ENCODE measurements around the gene TCF12.

Gene TCF12

DNA sequence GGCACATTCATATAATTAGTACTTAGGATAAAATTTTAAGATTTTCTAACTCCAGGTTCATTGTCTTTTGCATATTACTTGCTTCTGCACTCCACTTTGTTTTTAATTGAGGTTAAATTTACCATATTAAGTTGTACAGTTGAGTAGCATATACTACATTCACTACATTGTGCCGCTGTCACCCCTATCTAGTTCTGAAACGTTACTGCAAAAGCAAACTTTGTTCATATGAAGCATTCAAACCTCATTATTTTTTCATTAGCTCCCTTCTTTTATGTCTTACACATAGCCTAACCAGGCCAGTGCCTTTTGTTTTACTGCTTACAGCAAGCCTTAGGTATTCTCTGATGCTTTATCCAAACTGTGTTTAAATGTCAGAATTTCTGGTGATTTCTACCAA lies 274.7 kb downstream of the TCF12 start:
- no peak overlapping the region for H3K4me3 ChIP-seq (ENCODE audit: low read length)
- DNase-seq (ENCODE audit: low read depth), result no peak
- TF ChIP-seq, protein P1, sequence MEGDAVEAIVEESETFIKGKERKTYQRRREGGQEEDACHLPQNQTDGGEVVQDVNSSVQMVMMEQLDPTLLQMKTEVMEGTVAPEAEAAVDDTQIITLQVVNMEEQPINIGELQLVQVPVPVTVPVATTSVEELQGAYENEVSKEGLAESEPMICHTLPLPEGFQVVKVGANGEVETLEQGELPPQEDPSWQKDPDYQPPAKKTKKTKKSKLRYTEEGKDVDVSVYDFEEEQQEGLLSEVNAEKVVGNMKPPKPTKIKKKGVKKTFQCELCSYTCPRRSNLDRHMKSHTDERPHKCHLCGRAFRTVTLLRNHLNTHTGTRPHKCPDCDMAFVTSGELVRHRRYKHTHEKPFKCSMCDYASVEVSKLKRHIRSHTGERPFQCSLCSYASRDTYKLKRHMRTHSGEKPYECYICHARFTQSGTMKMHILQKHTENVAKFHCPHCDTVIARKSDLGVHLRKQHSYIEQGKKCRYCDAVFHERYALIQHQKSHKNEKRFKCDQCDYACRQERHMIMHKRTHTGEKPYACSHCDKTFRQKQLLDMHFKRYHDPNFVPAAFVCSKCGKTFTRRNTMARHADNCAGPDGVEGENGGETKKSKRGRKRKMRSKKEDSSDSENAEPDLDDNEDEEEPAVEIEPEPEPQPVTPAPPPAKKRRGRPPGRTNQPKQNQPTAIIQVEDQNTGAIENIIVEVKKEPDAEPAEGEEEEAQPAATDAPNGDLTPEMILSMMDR (conservative IDR thresholded peaks at IDR 0.05; ENCODE audit: low read length), result no peak

DNA sequence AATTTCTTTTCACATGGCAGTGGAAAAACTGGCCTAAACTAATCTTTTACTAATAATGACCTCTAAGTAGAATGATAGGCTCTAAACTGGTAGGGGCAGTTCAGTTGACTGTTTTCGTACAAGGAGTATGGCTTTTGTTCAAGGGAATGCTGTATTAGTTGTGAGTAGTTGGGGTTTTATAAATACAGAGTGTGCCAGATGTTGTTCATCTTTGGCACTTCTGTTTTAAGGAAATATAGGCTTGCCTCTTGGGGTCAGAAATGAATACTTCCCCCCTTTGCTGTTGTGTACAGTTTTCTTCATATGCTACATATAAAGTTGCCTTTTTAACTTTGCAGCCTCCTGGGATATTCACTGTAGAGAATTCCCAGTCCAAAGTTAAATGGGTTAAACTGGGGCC lies 276.9 kb downstream of the TCF12 start:
- TF ChIP-seq, protein P1 (conservative IDR thresholded peaks at IDR 0.05; ENCODE audit: low read length), result no peak
- DNase-seq (ENCODE audit: low read depth), result no peak
- H3K4me3 ChIP-seq (ENCODE audit: low read length), result no peak overlapping the region

DNA sequence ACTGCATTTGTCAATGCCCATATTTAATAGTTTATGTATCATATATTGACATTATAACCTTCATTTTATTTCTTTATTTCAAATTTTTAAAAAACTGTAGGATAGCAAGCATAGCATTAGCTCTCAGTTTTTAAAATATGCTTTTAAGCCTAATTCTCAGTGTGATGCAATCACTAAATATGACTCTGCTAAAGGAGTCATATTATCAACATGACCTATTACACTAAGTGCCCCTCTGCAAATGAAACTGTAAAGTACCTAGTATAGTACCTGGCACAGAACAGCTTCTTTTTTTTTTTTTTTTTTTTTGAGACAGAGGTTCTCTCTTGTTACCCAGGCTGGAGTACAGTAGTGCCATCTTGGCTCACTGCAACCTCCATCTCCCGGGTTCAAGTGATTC lies 278.4 kb downstream of the TCF12 start:
- TF ChIP-seq, protein P1 (conservative IDR thresholded peaks at IDR 0.05; ENCODE audit: low read length), result no peak
- no peak overlapping the region for H3K4me3 ChIP-seq (ENCODE audit: low read length)
- DNase-seq (ENCODE audit: low read depth), result no peak

DNA sequence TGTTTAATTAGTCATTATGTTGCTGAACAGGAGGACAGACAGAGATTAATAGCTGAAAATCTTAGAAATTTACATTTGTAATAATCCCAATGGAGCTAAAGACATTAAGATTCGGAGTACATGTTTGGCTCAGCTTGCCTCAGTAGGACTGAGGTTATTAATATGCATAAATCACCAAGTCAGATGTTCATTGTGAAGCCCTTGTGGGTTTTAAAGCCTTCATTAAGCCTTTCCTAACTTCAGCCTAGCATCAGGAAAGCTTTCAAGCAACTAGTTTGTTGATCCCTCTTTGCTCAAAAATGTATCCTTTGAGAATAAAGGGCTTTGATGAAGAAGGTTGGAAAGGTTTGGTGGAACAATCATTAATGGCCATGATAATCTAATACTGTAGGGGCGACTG lies 279.7 kb downstream of the TCF12 start:
- no peak overlapping the region for H3K4me3 ChIP-seq (ENCODE audit: low read length)
- TF ChIP-seq, protein P1 (conservative IDR thresholded peaks at IDR 0.05; ENCODE audit: low read length), result no peak
- no peak for DNase-seq (ENCODE audit: low read depth)

DNA sequence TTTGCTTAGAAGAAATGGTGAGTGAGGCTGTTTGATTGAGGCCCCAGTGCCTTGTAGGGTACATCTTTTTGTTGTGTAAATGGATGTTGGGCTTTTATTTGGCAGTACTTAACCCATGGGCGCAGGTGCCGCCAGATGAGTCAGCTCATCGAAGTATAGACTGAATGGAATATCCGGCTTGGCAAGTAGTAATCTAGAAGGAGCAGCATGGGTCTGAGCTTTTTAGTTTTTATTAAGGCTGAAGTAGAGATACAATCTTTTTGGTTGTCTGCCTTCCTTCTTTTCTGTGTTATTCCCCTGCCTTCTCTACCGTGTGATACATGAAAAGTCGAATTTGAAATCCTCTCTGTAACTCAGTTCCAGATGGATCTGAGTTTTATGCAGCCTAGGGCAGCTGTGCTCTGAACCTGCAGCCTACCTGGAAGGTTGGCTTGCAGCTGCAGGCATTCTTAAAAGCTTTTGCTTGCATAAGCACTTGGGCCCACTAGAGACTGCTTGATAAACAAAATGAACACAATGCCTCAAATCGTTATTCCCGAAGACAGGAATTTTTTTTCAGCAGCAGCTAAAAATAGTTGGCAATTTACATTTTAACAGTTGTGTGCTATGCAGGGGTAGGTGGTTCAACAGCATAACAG lies 280.3 kb downstream of the TCF12 start:
- TF ChIP-seq, protein P1 (conservative IDR thresholded peaks at IDR 0.05; ENCODE audit: low read length), result no peak
- no peak overlapping the region for H3K4me3 ChIP-seq (ENCODE audit: low read length)
- no peak for DNase-seq (ENCODE audit: low read depth)

DNA sequence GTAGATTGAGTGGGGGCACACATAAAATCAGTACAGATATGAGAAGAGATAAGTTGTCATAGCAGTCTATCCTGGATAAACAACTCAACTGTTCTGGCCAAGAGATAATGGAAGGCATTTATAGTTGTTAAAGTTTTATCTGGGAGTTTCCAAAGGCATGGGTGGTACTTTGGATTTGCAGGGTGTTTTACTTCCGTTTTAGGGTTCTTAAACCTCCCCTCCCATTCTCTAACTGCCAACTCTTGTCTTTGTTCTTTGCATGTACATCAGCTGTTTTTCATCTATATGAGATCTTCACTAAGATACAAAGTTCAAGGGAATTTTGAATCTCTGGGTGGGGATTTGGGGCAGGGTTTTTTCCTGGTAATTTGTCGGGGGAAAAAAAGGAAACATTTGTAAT lies 283.1 kb downstream of the TCF12 start:
- no peak overlapping the region for H3K4me3 ChIP-seq (ENCODE audit: low read length)
- DNase-seq (ENCODE audit: low read depth), result no peak
- TF ChIP-seq, protein P1 (conservative IDR thresholded peaks at IDR 0.05; ENCODE audit: low read length), result no peak

DNA sequence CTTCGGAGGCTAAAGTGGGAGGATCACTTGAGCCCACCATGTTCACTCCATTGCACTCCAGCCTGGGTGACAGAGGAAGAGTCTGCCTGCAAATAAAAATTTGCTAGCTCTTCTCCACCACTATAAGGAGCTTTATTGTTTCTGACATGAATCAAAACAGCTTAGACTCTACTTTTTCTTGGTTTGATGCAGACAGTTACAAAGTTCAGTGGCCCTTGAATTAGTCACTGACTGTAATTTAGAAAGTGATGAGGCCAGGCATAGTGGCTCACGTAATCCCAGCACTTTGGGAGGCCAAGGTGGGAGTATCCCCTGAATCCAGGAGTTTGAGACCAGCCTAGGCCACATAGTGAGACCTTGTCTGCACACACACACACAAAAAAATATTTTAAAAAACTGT lies 285.5 kb downstream of the TCF12 start:
- TF ChIP-seq, protein P1 (conservative IDR thresholded peaks at IDR 0.05; ENCODE audit: low read length), result no peak

More for the DNA sequence above, 285.5 kb downstream of the TCF12 start:
- H3K4me3 ChIP-seq (ENCODE audit: low read length), result no peak overlapping the region
- no peak for DNase-seq (ENCODE audit: low read depth)
